GM18517 (cell line): Measurements from ENCODE around the gene TCF7L1.
"Not testable (repeated sequence)": the region's sequence is repeated elsewhere in the genome, so short reads cannot be mapped to it uniquely, and the experiment has no call there.

Source experiments
- ATAC-seq: cut with Tn5 transposase; IDR thresholded peaks from one replicate; pipeline ENCODE4 v1.9.1; 2021; ENCODE audit warnings: mild to moderate bottlenecking, moderate library complexity; ENCODE audit not compliant: unreplicated experiment

The TCF7L1 gene

GRCh38 chr2:85131116-85131515 is 2.1 kb upstream of the TCF7L1 start:
- ATAC-seq = no peak

GRCh38 chr2:85132397-85132796 is 795 bp upstream of the TCF7L1 start:
- no peak for ATAC-seq

GRCh38 chr2:85133751-85134254 is 611 bp downstream of the TCF7L1 start:
- ATAC-seq = no peak

GRCh38 chr2:85134255-85134895 is 1.2 kb downstream of the TCF7L1 start:
- ATAC-seq = no peak

GRCh38 chr2:85134896-85135659 is 1.9 kb downstream of the TCF7L1 start:
- no peak for ATAC-seq

GRCh38 chr2:85135660-85135914 is 2.4 kb downstream of the TCF7L1 start:
- no peak for ATAC-seq

GRCh38 chr2:85137156-85137555 is 4.0 kb downstream of the TCF7L1 start:
- ATAC-seq = no peak

- no peak for ATAC-seq
These were observed 10.4 kb downstream of the TCF7L1 start for GRCh38 chr2:85143463-85144082.

- ATAC-seq = no peak
These were observed 12.1 kb downstream of the TCF7L1 start for GRCh38 chr2:85145116-85145820.

- no peak for ATAC-seq
These were observed 15.0 kb downstream of the TCF7L1 start for GRCh38 chr2:85148190-85148589.

- ATAC-seq = no peak
These were observed 17.8 kb downstream of the TCF7L1 start for GRCh38 chr2:85151026-85151425.

GRCh38 chr2:85152895-85153294 is 19.7 kb downstream of the TCF7L1 start:
- no peak for ATAC-seq

- ATAC-seq = no peak
These were observed 21.0 kb downstream of the TCF7L1 start for GRCh38 chr2:85154048-85154753.

GRCh38 chr2:85155082-85155481 is 21.9 kb downstream of the TCF7L1 start:
- not testable (repeated sequence) for ATAC-seq

- ATAC-seq = no peak
These were observed 23.0 kb downstream of the TCF7L1 start for GRCh38 chr2:85156153-85156552.

GRCh38 chr2:85156619-85157018 is 23.4 kb downstream of the TCF7L1 start:
- ATAC-seq = no peak

- ATAC-seq = no peak
These were observed 24.2 kb downstream of the TCF7L1 start for GRCh38 chr2:85157345-85157744.

GRCh38 chr2:85158559-85159273 is 25.5 kb downstream of the TCF7L1 start:
- ATAC-seq = no peak

- ATAC-seq = no peak
These were observed 26.4 kb downstream of the TCF7L1 start for GRCh38 chr2:85159589-85159988.
